PFSK-1 (cell line): ENCODE results near the gene ADGRB3.

Experiments used
- FOXP2 ChIP-seq: optimal IDR thresholded peaks from 2 replicates; pipeline ENCODE3; 2011; ENCODE audit warnings: borderline replicate concordance, control low read depth, inconsistent platforms; ENCODE audit not compliant: insufficient read depth; ENCODE audit errors: extremely low read length, extremely low read depth
- POLR2AphosphoS5 ChIP-seq: IDR thresholded peaks from 2 replicates; pipeline ENCODE4 v1.6.1; 2012; ENCODE audit warnings: low read depth, mild to moderate bottlenecking, control low read depth, low read length, moderate library complexity
- SIN3A ChIP-seq: IDR thresholded peaks from 2 replicates; pipeline ENCODE4 v1.6.1; 2012; ENCODE audit warnings: mild to moderate bottlenecking, low read length, moderate library complexity, borderline replicate concordance; ENCODE audit not compliant: insufficient read depth
- TAF1 ChIP-seq: IDR thresholded peaks from 2 replicates; pipeline ENCODE4 v1.6.1; 2012; ENCODE audit warnings: low read length, control low read depth, borderline replicate concordance; ENCODE audit not compliant: insufficient read depth
- TF ChIP-seq, protein P1 (sequence below), 2 experiments: IDR thresholded peaks; 2 replicates each; pipeline versions ENCODE4 v1.6.1 to v1.8.0; 2011 to 2012; ENCODE audit warnings: low read depth in 2 of 2, low read length in 2 of 2, control low read depth in 1 of 2, inconsistent platforms in 1 of 2, mild to moderate bottlenecking in 1 of 2, moderate library complexity in 1 of 2; ENCODE audit not compliant: insufficient read depth in 1 of 2

DNA sequence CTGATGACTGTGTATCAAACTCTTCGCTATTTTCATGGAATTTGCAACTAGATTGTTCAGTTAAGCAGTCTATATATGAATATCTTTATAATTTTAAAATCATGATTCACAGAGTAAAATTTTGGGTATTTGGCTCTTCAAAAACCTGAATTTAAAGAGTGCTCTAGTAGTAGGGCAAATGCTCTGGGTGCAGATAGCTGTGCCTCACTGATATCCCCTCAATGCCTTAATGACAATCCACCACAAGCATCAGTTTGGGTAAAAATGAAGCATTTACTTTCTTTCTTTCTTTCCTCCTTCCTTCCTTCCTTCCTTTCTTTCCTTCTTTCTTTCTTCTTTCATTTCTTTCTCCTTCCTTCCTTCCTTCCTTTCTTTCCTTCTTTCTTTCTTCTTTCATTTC, 239.7 kb downstream of the ADGRB3 start:
- TF ChIP-seq, protein P1, sequence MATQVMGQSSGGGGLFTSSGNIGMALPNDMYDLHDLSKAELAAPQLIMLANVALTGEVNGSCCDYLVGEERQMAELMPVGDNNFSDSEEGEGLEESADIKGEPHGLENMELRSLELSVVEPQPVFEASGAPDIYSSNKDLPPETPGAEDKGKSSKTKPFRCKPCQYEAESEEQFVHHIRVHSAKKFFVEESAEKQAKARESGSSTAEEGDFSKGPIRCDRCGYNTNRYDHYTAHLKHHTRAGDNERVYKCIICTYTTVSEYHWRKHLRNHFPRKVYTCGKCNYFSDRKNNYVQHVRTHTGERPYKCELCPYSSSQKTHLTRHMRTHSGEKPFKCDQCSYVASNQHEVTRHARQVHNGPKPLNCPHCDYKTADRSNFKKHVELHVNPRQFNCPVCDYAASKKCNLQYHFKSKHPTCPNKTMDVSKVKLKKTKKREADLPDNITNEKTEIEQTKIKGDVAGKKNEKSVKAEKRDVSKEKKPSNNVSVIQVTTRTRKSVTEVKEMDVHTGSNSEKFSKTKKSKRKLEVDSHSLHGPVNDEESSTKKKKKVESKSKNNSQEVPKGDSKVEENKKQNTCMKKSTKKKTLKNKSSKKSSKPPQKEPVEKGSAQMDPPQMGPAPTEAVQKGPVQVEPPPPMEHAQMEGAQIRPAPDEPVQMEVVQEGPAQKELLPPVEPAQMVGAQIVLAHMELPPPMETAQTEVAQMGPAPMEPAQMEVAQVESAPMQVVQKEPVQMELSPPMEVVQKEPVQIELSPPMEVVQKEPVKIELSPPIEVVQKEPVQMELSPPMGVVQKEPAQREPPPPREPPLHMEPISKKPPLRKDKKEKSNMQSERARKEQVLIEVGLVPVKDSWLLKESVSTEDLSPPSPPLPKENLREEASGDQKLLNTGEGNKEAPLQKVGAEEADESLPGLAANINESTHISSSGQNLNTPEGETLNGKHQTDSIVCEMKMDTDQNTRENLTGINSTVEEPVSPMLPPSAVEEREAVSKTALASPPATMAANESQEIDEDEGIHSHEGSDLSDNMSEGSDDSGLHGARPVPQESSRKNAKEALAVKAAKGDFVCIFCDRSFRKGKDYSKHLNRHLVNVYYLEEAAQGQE (IDR thresholded peaks at IDR 0.05; ENCODE audit: insufficient read depth in 1 of 2, low read depth in 2 of 2, low read length in 2 of 2), result no peak
- TF ChIP-seq POLR2AphosphoS5 (no peak), TAF1 (no peak), FOXP2 (no peak), SIN3A (no peak)
